NCI-H345 treated with DMSO at 0.1 percent for 48 hours (cell line): ENCODE results near the gene LYSMD3.

ENCODE experiments used
- DNase-seq: peaks from one replicate; lab custom pipeline; 2025; ENCODE audit not compliant: unreplicated experiment; lab: John Stamatoyannopoulos, UW

The LYSMD3 gene

DNA sequence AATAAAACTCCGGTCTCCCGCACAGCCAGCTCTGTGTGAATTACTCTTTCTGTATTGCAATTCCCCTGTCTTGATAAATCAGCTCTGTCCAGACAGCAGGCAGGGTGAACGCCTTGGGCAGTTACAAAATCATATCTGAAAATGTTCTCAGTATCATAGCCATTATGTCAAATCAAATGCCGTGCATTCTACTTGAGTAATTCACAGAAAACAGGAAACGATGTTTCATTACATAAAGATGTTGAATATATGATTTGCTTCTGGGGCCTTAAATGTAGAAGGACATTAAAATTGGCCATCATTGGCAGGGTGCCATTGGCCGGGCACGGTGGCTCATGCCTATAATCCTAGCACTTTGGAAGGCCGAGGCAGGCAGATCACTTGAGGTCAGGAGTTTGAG is 46.2 kb downstream of the LYSMD3 start:
- DNase-seq = no peak

DNA sequence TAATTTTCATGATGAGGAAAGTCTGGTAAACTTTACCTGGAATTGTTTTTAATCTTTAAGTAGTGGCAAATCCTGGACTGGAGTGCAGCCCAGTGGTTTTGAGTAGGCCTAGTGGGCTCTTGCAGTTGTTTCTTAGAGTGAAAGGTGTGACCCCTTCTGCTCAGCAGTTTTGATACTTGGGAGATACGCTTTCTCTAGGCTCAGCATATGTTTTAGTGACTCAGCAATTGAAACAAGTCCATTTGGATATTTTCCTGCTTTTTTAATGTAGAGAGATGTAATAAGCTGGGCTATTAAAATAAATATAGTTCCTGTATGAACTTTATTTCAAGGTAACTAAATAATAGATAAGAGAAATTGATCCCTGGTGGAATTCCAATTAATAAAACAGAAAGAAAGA is 48.7 kb downstream of the LYSMD3 start:
- no peak for DNase-seq

DNA sequence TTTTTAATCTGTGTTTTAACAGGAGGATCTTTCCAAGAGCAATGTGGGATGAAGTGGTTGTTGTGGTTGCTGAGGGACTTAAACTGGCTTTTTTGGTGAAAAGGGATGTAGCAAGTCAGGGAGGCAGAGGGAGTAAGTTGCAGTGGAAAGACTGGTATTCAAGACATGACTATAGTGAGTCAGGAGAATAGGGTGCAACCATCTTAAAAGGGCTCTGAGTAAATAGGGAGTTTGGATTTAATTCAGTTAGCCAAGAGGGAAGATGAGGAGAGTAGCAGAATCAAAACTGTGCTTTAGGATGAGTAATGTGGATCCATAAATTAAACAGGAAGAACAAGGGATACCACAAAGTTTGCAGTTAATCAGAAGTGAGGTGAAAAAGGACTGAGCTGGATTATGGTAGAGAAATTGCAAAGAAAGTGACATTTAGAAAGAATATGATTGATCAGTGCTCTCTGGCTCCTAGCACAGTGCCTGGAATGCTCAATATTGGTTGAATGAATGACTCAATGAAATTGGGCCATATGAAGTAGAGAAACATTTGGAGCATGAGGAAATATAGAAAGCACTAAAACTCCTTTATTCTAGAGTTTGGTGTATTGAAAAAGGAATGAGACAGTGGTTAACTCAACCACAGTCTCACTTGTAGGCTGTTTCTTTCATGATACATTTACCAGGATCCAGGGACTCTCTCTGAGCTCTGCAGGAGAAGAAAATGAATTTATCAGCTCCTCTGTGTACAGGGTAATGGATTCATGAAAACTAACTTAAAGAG is 49.6 kb downstream of the LYSMD3 start:
- DNase-seq = no peak

DNA sequence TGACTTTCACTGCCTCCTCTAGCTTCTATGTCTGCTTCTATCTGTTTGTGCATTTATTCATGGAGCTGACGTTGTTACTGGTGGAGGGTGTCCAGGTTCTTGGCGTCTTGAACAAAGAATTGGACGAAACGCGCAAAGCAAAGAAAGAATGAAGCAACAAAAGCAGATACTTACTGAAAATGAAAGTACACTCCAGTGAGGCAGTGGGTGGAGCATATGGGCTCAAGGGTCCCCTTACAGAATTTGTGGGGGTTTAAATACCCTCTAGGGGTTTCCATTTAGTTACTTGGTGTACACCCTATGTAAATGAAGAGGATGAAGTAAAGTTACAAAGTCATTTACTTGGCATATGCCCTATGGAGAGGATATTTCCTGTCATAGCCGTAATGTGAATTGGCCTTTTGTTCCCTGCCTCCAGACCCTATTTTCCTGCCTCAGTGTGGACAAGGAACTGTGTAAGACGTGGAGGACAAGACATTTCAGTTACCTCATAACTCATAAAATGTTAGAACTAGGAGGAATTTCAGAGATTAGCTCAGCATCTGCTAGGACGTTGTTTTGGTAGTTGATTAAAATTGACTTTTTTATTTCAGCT is 51.7 kb downstream of the LYSMD3 start:
- no peak for DNase-seq

DNA sequence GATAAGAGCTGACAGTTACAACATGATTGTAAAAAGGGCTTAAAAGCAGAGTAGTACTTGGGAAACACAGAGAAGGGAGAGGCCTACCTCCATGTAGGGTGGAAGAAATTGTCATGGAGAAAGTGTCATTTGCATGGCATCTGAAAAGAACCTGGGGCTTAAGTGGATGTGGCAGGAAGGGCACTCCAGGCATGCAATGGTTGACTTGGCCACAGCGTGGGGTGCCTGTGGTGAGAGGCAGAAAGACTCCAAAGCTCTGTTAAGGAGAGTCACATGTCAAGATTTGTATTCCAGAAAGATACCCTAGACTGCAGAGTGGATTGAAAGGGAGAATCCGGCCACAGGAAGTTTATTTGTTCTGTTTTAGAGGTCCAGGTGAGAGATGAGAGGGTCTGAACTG is 52.3 kb downstream of the LYSMD3 start:
- no peak for DNase-seq

DNA sequence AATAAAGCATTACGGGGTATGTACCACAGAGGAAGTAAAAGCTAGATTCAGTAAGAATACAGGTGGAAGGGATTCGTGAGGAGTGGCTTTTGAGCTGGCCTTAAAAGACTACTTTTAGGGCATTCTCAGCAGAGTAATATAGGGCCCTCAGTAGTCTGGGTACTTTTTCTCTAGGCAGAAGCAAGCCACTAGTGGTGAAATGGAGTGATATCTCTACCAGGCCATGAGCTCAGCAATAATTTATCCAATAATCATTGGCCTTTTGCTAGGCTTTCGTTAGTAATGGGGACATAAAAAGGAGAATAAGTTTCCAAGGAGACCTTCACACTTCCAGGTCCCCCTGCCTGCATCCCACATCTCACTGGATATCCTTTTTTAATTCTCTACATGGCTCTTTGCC is 53.0 kb downstream of the LYSMD3 start:
- DNase-seq = no peak

DNA sequence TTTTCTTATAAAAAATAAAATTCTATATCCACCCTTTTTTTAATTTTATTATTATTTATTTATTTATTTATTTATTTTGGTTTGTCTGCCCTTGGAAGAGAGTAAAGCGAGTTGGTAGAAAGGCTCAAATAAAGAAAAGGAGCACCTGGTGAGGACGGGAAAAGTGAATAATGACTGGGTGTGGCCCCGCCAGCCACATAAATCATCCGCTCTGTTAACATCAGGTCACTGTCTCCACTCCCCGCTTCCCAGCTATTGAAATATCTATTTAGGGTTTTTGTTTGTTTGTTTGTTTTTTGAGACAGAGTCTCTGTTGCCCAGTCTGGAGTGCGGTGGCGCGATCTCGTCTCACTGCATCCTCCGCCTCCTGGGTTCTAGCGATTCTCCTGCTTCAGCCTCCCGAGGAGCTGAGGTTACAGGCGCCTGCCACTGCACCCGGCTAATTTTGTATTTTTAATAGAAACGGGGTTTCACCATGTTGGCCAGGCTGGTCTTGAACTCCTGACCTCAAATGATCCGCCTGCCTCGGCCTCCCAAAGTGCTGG is 53.9 kb downstream of the LYSMD3 start:
- no peak for DNase-seq

DNA sequence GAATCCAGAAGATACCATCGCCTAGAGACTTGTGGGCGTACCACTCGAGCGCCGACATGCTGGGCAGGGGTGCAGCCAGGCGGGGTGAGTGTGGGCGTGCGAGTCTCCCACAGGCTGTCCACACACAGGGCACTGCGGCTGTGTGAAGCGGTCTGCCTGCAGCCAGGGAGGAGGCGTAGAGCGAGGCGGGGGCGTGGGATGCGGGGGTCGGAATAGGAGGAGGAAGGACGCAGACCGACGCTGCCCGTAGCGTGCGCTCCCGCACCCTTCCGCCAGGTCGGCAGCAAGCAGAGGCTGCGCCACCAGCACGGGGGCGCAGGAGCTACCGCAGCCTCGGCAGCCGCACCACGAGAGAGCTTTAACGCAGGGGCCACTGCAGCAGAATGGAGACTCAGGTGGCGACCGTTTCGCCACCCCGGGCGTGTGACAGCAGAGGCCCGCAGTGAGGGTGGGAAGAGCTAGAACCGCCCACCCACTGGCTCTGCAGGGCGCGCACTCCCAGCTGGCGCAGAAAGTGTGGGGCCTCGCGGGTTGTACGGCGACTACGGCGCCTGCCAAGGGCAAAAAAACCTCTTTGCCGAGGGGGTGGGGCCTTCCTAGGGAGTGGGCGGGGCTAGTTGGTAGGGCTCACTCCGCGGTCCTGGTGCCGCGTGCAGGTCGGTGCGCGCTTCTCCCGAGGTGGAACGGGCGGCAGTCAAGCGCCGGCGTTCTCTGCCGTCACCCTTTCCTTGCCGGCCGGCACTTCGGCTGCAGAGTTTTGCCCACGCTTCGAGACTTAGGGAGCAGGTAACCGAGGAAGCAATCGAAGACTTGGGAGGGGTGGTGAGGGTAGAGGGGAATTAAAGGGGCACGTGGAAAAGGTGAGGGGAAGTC is 54.9 kb downstream of the LYSMD3 start, which contains the start of the genes MBLAC2 and POLR3G:
MBLAC2 (minus strand) TSS at position 537 of the 873 bp plus-strand sequence; CDS start at position 58, 479 bp downstream.
POLR3G (plus strand) TSS at position 630 of the 873 bp plus-strand sequence. CDS start 10,704 bp downstream, outside the sequence.
- peak; percentile 66 for DNase-seq

DNA sequence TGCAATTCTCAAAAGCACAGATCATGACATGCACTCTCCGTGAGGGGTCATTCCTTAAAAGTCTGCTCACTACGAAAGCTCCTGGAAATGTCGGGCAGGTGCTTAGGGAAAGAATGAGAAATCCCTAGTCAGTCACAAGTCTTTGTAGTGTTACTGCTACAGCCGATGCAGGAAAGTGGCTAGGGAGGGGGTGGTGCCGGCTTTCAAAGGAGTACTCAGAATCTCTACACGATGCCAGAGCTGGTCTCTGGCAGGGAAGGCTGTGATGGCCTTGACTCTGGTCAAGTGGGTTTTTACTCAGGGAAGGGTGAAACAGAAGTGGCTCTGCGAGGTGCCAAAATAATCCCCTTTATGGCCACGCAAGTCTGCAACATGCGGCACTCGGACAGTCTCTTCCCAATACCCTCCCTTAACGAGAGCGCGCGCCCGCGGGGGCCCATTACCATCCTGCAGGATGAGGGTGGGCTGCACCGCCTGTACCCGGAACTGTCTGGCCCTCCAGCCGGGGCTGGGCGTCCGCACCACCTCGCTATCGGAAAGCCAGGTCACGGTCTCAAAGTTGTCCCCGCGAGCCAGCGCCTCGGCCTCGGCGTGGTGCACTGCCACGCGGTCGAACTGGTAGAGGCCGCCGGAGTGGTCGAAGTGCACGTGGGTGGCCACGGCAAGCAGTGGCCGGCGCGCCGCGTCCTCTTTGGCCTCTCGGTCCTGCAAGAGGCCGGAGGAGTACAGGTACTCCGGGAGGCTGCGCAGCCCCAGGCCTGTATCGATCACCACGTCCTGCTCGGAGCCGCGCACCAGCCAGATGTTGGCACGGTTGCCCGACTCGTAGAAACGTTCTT is 55.8 kb downstream of the LYSMD3 start:
- DNase-seq = peak; percentile 16

DNA sequence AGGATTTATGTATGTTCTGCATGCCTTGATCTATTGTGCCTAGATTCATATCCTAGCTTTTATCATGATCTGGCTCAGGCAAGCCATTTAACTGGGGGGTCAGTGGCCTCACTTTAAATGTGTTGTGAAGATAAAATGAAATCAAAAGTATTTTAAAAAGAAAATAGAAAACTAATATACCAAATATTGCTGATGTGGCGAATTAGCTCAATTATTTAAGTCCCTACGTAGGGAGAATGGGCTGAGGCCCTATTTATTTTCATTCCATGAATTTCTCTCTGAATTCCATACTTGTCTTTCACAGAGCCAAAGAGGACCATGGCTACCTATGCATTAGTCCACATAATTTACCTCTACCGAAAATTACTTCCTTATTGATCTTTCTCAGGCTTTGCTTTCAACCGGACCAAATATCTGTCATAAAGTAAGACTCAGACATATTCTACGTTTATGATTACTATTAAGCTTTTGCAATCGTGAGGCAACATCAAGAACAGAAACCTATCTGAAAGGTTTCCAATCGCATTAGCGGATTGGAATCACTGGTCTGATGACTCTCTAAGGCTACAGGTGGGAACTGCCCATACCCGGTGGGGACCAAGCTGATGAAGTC is 56.5 kb downstream of the LYSMD3 start:
- no peak for DNase-seq
